ENCODE measurements around the gene SSRP1.
A peak's percentile ranks its signal among the peaks of the same experiment; 100 is the strongest.
"Not testable (repeated sequence)": the region's sequence is repeated elsewhere in the genome, so short reads cannot be mapped to it uniquely, and the experiment has no call there.

The SSRP1 gene

DNA sequence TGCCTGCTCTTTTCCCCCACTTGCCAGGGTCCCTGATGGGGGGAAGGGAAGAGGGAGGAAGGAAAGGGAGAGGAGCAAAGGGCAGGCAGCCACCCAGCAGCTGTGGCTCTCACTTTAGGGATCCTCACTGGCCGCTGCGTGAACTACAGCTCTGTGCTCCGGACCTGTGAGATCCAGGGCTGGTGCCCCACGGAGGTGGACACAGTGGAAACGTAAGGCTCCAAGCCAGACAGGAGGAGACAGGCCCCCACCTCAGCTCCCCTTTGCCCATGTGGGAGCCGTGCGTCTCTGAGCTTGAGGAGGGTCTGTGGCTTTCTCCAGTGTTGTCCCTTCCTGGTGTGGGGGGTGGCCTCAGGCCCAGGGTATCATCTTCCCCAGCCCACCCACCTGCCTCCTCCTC is 12.4 kb upstream of the SSRP1 start:
- Histone ChIP-seq H3K27ac (ENCODE audit: low read depth, low read length) (no peak overlapping the region), H3K27me3 (ENCODE audit: control insufficient read depth, insufficient read depth, low read length) (peaks cover 11% of the 10 kb centered on the region; the same call in 1 of the 2 replicates), H3K4me3 (ENCODE audit: low read depth, low read length) (no peak overlapping the region), H3K36me3 (ENCODE audit: control insufficient read depth, insufficient read depth, low read length) (no peaks in the 10 kb centered on the region), H3K9ac (ENCODE audit: low read depth, low read length) (no peak overlapping the region), H3K9me3 (ENCODE audit: control insufficient read depth, insufficient read depth, low read length) (no peaks in the 10 kb centered on the region), H3K4me1 (ENCODE audit: control insufficient read depth, insufficient read depth, low read length) (peaks cover 13% of the 10 kb centered on the region)

DNA sequence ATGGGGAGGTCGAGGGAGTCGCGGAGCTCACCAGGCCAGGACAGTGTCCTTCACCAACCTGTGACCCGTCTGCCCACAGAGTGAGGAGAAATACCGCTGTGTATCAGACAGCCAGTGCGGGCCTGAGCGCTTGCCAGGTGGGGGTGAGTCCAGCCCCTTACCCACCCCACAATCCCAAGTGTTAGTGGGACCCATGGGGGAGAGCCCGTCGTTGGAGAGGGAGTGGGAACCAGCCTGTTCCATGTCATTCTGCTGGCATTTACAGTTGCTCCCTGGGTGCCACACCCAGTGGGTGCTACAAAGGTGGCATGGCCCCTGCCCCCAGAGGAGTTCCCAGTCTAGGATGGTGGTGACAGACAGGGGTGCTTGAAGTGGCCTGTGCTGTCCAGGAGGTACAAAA is 11.6 kb upstream of the SSRP1 start:
- Histone ChIP-seq H3K4me3 (ENCODE audit: low read depth, low read length) (no peak overlapping the region), H3K27ac (ENCODE audit: low read depth, low read length) (no peak overlapping the region), H3K9me3 (ENCODE audit: control insufficient read depth, insufficient read depth, low read length) (no peaks in the 10 kb centered on the region), H3K9ac (ENCODE audit: low read depth, low read length) (no peak overlapping the region), H3K27me3 (ENCODE audit: control insufficient read depth, insufficient read depth, low read length) (peaks cover 11% of the 10 kb centered on the region; the same call in 1 of the 2 replicates), H3K4me1 (ENCODE audit: control insufficient read depth, insufficient read depth, low read length) (peaks cover 16% of the 10 kb centered on the region), H3K36me3 (ENCODE audit: control insufficient read depth, insufficient read depth, low read length) (no peaks in the 10 kb centered on the region)

DNA sequence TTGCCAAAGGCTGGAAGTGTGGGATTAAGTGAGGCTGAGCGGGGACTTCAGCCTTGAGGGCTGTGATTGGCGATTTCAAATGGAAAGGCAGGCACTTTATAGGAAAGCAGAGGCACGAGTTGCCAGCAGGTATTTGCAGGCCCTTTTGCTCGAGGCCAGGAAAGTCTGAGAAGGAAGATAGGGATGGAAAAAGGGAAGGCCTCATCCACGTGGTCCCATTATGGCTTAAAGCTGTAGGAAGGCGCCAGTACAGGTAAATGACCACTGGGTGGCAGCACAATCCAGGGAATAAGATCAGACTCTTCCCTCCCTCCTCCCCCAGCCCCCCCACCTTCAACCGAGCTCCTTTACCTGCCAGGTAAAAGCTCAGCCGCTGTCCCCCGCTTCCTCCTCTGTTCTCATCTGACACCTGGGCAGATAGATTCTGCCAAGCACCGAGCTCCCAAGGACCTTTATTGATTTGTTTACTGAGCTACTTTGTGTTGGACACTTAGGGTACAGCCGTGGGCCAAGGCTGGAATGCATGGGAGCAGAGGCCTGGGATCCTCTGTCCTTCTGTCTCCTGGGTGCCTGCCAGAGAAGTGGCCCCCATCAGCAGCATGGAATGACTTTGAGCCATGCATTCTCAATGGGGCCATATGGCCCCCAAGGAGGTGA is 10.0 kb upstream of the SSRP1 start:
- H3K4me3 ChIP-seq (ENCODE audit: low read depth, low read length), result no peak overlapping the region
- H3K27ac ChIP-seq (ENCODE audit: low read depth, low read length), result no peak overlapping the region
- no peaks in the 10 kb centered on the region for H3K9me3 ChIP-seq (ENCODE audit: control insufficient read depth, insufficient read depth, low read length)
- H3K9ac ChIP-seq (ENCODE audit: low read depth, low read length), result peak overlapping the region; percentile 16; the same call in 1 of the 2 replicates
- peaks cover 19% of the 10 kb centered on the region; the same call in 1 of the 2 replicates for H3K27me3 ChIP-seq (ENCODE audit: control insufficient read depth, insufficient read depth, low read length)
- peaks cover 16% of the 10 kb centered on the region for H3K4me1 ChIP-seq (ENCODE audit: control insufficient read depth, insufficient read depth, low read length)
- H3K36me3 ChIP-seq (ENCODE audit: control insufficient read depth, insufficient read depth, low read length), result no peaks in the 10 kb centered on the region

- no peak overlapping the region for H3K4me3 ChIP-seq (ENCODE audit: low read depth, low read length)
- H3K9me3 ChIP-seq (ENCODE audit: control insufficient read depth, insufficient read depth, low read length), result no peaks in the 10 kb centered on the region
- peaks cover 22% of the 10 kb centered on the region; the same call in 1 of the 2 replicates for H3K27me3 ChIP-seq (ENCODE audit: control insufficient read depth, insufficient read depth, low read length)
- H3K4me1 ChIP-seq (ENCODE audit: control insufficient read depth, insufficient read depth, low read length), result peaks cover 23% of the 10 kb centered on the region
- no peaks in the 10 kb centered on the region for H3K36me3 ChIP-seq (ENCODE audit: control insufficient read depth, insufficient read depth, low read length)
- H3K27ac ChIP-seq (ENCODE audit: low read depth, low read length), result no peak overlapping the region
- no peak overlapping the region for H3K9ac ChIP-seq (ENCODE audit: low read depth, low read length)
Observed at GRCh38 chr11:57344826-57345225, 9.1 kb upstream of the SSRP1 start.

DNA sequence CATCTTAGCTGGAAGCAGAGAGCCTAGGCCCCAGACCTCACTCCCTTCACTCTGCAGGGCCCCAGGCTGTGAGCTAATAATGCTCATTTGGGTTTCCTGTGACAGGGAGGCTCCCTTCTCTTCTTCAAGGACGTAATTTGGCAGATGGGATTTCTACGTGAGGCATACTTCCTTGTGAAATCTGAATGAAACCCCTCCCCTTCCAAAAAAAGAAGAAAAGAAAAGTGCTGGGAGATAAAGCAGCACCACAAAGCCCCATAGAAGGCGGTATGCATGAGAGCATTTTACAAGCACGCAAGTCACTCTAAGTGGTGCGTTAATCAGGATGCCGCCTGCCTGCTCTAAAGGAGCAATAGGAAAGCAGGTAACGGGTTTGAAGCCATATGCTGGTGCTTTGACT is 8.1 kb upstream of the SSRP1 start:
- Histone ChIP-seq H3K9ac (ENCODE audit: low read depth, low read length) (no peak overlapping the region), H3K4me1 (ENCODE audit: control insufficient read depth, insufficient read depth, low read length) (peaks cover 23% of the 10 kb centered on the region), H3K9me3 (ENCODE audit: control insufficient read depth, insufficient read depth, low read length) (no peaks in the 10 kb centered on the region), H3K27me3 (ENCODE audit: control insufficient read depth, insufficient read depth, low read length) (peaks cover 22% of the 10 kb centered on the region; the same call in 1 of the 2 replicates), H3K4me3 (ENCODE audit: low read depth, low read length) (no peak overlapping the region), H3K36me3 (ENCODE audit: control insufficient read depth, insufficient read depth, low read length) (no peaks in the 10 kb centered on the region), H3K27ac (ENCODE audit: low read depth, low read length) (no peak overlapping the region)

GRCh38 chr11:57342702-57343101 is 7.0 kb upstream of the SSRP1 start:
- Histone ChIP-seq H3K9ac (ENCODE audit: low read depth, low read length) (no peak overlapping the region), H3K36me3 (ENCODE audit: control insufficient read depth, insufficient read depth, low read length) (no peaks in the 10 kb centered on the region), H3K27me3 (ENCODE audit: control insufficient read depth, insufficient read depth, low read length) (peaks cover 17% of the 10 kb centered on the region; the same call in 1 of the 2 replicates)

GRCh38 chr11:57341250-57341808 is 5.6 kb upstream of the SSRP1 start:
- no peak overlapping the region for H3K9ac ChIP-seq (ENCODE audit: low read depth, low read length)
- H3K4me1 ChIP-seq (ENCODE audit: control insufficient read depth, insufficient read depth, low read length), result peaks cover 23% of the 10 kb centered on the region
- no peaks in the 10 kb centered on the region for H3K36me3 ChIP-seq (ENCODE audit: control insufficient read depth, insufficient read depth, low read length)
- peaks cover 17% of the 10 kb centered on the region; the same call in 1 of the 2 replicates for H3K27me3 ChIP-seq (ENCODE audit: control insufficient read depth, insufficient read depth, low read length)
- H3K9me3 ChIP-seq (ENCODE audit: control insufficient read depth, insufficient read depth, low read length), result no peaks in the 10 kb centered on the region
- H3K27ac ChIP-seq (ENCODE audit: low read depth, low read length), result no peak overlapping the region
- H3K4me3 ChIP-seq (ENCODE audit: low read depth, low read length), result no peak overlapping the region

More at GRCh38 chr11:57342702-57343101, 7.0 kb upstream of the SSRP1 start:
- H3K27ac ChIP-seq (ENCODE audit: low read depth, low read length), result no peak overlapping the region
- H3K4me3 ChIP-seq (ENCODE audit: low read depth, low read length), result no peak overlapping the region
- H3K9me3 ChIP-seq (ENCODE audit: control insufficient read depth, insufficient read depth, low read length), result no peaks in the 10 kb centered on the region
- peaks cover 23% of the 10 kb centered on the region for H3K4me1 ChIP-seq (ENCODE audit: control insufficient read depth, insufficient read depth, low read length)

DNA sequence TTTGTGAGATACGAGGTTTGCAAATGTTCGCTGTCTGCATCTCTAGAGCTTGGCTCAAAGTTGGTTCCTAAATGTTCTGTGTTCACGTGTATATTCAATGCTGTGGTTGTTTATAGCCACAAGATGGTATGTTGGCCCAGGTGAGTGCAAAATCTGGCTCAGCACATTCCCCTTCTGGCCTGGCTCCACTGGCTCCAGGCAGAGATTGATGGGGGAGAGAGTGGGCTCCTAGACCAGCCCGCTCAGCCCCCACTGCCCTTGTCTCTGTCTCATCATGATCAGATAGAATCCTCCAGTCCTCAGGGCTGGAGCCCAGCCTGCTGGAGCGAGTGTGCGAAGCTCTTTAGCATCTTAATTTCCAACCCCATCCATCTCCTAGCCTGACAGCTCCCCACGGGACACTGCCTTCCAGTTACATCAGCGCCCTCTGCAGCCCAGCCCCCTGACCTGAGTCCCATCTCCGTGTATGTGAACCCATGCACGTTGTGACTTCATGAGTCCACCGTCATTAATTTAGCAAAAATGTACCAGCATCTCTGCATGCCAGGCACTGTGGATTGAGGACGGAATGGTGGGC is 4.4 kb upstream of the SSRP1 start:
- Histone ChIP-seq H3K4me3 (ENCODE audit: low read depth, low read length) (no peak overlapping the region), H3K9me3 (ENCODE audit: control insufficient read depth, insufficient read depth, low read length) (no peaks in the 10 kb centered on the region), H3K27me3 (ENCODE audit: control insufficient read depth, insufficient read depth, low read length) (peaks cover 16% of the 10 kb centered on the region; the same call in 1 of the 2 replicates), H3K27ac (ENCODE audit: low read depth, low read length) (no peak overlapping the region), H3K36me3 (ENCODE audit: control insufficient read depth, insufficient read depth, low read length) (no peaks in the 10 kb centered on the region), H3K4me1 (ENCODE audit: control insufficient read depth, insufficient read depth, low read length) (peaks cover 25% of the 10 kb centered on the region; the same call in 1 of the 2 replicates), H3K9ac (ENCODE audit: low read depth, low read length) (no peak overlapping the region)

GRCh38 chr11:57339328-57339727 is 3.6 kb upstream of the SSRP1 start:
- H3K27ac ChIP-seq (ENCODE audit: low read depth, low read length), result no peak overlapping the region
- H3K27me3 ChIP-seq (ENCODE audit: control insufficient read depth, insufficient read depth, low read length), result peaks cover 11% of the 10 kb centered on the region; the same call in 1 of the 2 replicates
- H3K9ac ChIP-seq (ENCODE audit: low read depth, low read length), result no peak overlapping the region
- peaks cover 6% of the 10 kb centered on the region for H3K36me3 ChIP-seq (ENCODE audit: control insufficient read depth, insufficient read depth, low read length)
- peaks cover 31% of the 10 kb centered on the region for H3K4me1 ChIP-seq (ENCODE audit: control insufficient read depth, insufficient read depth, low read length)
- H3K4me3 ChIP-seq (ENCODE audit: low read depth, low read length), result no peak overlapping the region
- H3K9me3 ChIP-seq (ENCODE audit: control insufficient read depth, insufficient read depth, low read length), result no peaks in the 10 kb centered on the region

DNA sequence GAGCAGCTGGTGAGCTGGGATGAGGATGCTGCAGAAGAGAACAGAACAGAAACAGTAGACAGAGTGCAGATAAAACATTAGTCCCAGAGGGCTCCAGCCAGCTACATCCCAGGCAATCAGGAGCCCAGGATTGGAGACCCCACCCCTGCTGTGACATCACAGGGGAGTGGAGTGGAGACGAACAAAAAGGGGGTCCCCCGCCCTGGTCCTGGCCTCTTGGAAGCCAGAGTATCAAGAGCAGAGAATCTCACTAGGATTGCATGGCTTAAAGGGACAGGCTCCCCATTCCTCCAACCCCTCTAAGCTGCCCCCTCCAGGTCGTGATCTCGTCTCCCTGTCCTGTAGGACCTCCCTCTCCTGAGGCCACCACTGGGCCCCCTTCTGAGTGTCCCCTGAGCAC is 2.5 kb upstream of the SSRP1 start, which contains the start of gene P2RX3:
P2RX3 (plus strand) TSS at position 211 of the 400 bp plus-strand sequence. CDS start 199 bp downstream, outside the sequence.
- Histone ChIP-seq H3K36me3 (ENCODE audit: control insufficient read depth, insufficient read depth, low read length) (peaks cover 18% of the 10 kb centered on the region), H3K4me1 (ENCODE audit: control insufficient read depth, insufficient read depth, low read length) (peaks cover 24% of the 10 kb centered on the region), H3K27me3 (ENCODE audit: control insufficient read depth, insufficient read depth, low read length) (peaks cover 11% of the 10 kb centered on the region; the same call in 1 of the 2 replicates), H3K27ac (ENCODE audit: low read depth, low read length) (no peak within 1 kb of the TSS), H3K9ac (ENCODE audit: low read depth, low read length) (no peak within 1 kb of the TSS), H3K4me3 (ENCODE audit: low read depth, low read length) (no peak within 1 kb of the TSS), H3K9me3 (ENCODE audit: control insufficient read depth, insufficient read depth, low read length) (no peaks in the 10 kb centered on the region)

DNA sequence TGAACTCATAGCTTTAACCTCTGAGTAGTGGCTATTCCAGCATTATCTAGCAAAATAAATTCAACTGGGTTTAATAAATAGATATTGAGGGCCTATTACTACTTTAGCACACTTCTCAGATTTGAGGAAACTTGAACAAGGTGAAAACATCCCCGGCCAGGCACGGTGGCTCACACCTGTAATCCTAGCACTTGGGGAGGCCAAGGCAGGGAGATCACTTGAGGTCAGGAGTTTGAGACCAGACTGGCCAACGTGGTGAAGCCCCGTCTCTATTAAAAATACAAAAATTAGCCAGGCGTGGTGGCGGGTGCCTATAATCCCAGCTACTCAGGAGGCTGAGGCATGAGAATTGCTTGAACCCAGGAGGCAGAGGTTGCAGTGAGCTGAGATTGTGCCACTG is 1.2 kb upstream of the SSRP1 start:
- Histone ChIP-seq H3K4me1 (ENCODE audit: control insufficient read depth, insufficient read depth, low read length) (peaks cover 19% of the 10 kb centered on the region), H3K36me3 (ENCODE audit: control insufficient read depth, insufficient read depth, low read length) (peaks cover 30% of the 10 kb centered on the region), H3K27me3 (ENCODE audit: control insufficient read depth, insufficient read depth, low read length) (peaks cover 11% of the 10 kb centered on the region; the same call in 1 of the 2 replicates)
- H3K9me3 ChIP-seq (ENCODE audit: control insufficient read depth, insufficient read depth, low read length); H3K4me3 ChIP-seq (ENCODE audit: low read depth, low read length); H3K9ac ChIP-seq (ENCODE audit: low read depth, low read length); H3K27ac ChIP-seq (ENCODE audit: low read depth, low read length): not testable (repeated sequence)
